ENCODE results near the gene MMEL1. TPM values are rescaled to one million over a fixed set of nuclear protein-coding genes. Genes with fewer than 3 reads are reported as not detected.
"Not testable (repeated sequence)": the region's sequence is repeated elsewhere in the genome, so short reads cannot be mapped to it uniquely, and the experiment has no call there.

The MMEL1 gene
- total RNA-seq (not detected in 2 replicates), polyA plus RNA-seq (not detected in 2 replicates)

- DNase-seq (ENCODE audit: low read depth in 1 of 2, low spot score in 1 of 2) = no peak
- Histone ChIP-seq H3K9me3 (ENCODE audit: low read depth) (no peaks in the 10 kb centered on the region), H3K4me3 (no peak within 1 kb of the TSS), H3K4me1 (ENCODE audit: low read depth) (no peaks in the 10 kb centered on the region), H3K27ac (no peak within 1 kb of the TSS), H3K27me3 (no peaks in the 10 kb centered on the region), H3K36me3 (no peaks in the 10 kb centered on the region)
- TF ChIP-seq CTCF (IDR thresholded peaks at IDR 0.05; ENCODE audit: low read depth, low read length) = no peak
Observed at GRCh38 chr1:2632561-2633361, at the start of gene MMEL1. Gene MMEL1, minus strand, starts transcription at chr1:2633016. Its CDS starts 3,532 bp downstream, at chr1:2629484.

GRCh38 chr1:2676726-2677125 lies 43.9 kb upstream of the MMEL1 start:
- H3K9me3 ChIP-seq (ENCODE audit: low read depth); H3K27me3 ChIP-seq; H3K36me3 ChIP-seq; H3K4me1 ChIP-seq (ENCODE audit: low read depth); H3K27ac ChIP-seq; H3K4me3 ChIP-seq; DNase-seq (ENCODE audit: low read depth in 1 of 2, low spot score in 1 of 2): not testable (repeated sequence)

- H3K4me1 ChIP-seq (ENCODE audit: low read depth); H3K4me3 ChIP-seq; H3K9me3 ChIP-seq (ENCODE audit: low read depth); H3K27ac ChIP-seq; H3K27me3 ChIP-seq; DNase-seq (ENCODE audit: low read depth in 1 of 2, low spot score in 1 of 2); H3K36me3 ChIP-seq: not testable (repeated sequence)
Observed at GRCh38 chr1:2671656-2672055, 38.8 kb upstream of the MMEL1 start.

GRCh38 chr1:2659806-2660205 lies 27.0 kb upstream of the MMEL1 start:
- H3K9me3 ChIP-seq (ENCODE audit: low read depth); H3K36me3 ChIP-seq; H3K27ac ChIP-seq; H3K27me3 ChIP-seq; DNase-seq (ENCODE audit: low read depth in 1 of 2, low spot score in 1 of 2); H3K4me1 ChIP-seq (ENCODE audit: low read depth); H3K4me3 ChIP-seq: not testable (repeated sequence)

GRCh38 chr1:2657909-2658308 lies 25.1 kb upstream of the MMEL1 start:
- H3K4me3 ChIP-seq; H3K27ac ChIP-seq; DNase-seq (ENCODE audit: low read depth in 1 of 2, low spot score in 1 of 2); H3K36me3 ChIP-seq; H3K4me1 ChIP-seq (ENCODE audit: low read depth); H3K27me3 ChIP-seq; H3K9me3 ChIP-seq (ENCODE audit: low read depth): not testable (repeated sequence)

- H3K4me1 ChIP-seq (ENCODE audit: low read depth); H3K27me3 ChIP-seq; DNase-seq (ENCODE audit: low read depth in 1 of 2, low spot score in 1 of 2); H3K27ac ChIP-seq; H3K36me3 ChIP-seq; H3K4me3 ChIP-seq: not testable (repeated sequence)
- peaks cover 12% of the 10 kb centered on the region for H3K9me3 ChIP-seq (ENCODE audit: low read depth)
Observed at GRCh38 chr1:2657124-2657523, 24.3 kb upstream of the MMEL1 start.

- not testable (repeated sequence) for DNase-seq (ENCODE audit: low read depth in 1 of 2, low spot score in 1 of 2); H3K4me3 ChIP-seq; H3K27ac ChIP-seq; H3K4me1 ChIP-seq (ENCODE audit: low read depth); H3K36me3 ChIP-seq; H3K27me3 ChIP-seq
- H3K9me3 ChIP-seq (ENCODE audit: low read depth) = peaks cover 12% of the 10 kb centered on the region
Observed at GRCh38 chr1:2655598-2656434, 23.0 kb upstream of the MMEL1 start.

GRCh38 chr1:2654443-2654948 lies 21.7 kb upstream of the MMEL1 start:
- H3K4me3 ChIP-seq; H3K27me3 ChIP-seq; H3K27ac ChIP-seq; H3K36me3 ChIP-seq; DNase-seq (ENCODE audit: low read depth in 1 of 2, low spot score in 1 of 2); H3K4me1 ChIP-seq (ENCODE audit: low read depth): not testable (repeated sequence)
- peaks cover 12% of the 10 kb centered on the region for H3K9me3 ChIP-seq (ENCODE audit: low read depth)

GRCh38 chr1:2653741-2654442 lies 21.1 kb upstream of the MMEL1 start:
- not testable (repeated sequence) for H3K4me1 ChIP-seq (ENCODE audit: low read depth); H3K27me3 ChIP-seq; H3K4me3 ChIP-seq; H3K27ac ChIP-seq; DNase-seq (ENCODE audit: low read depth in 1 of 2, low spot score in 1 of 2); H3K36me3 ChIP-seq
- peaks cover 12% of the 10 kb centered on the region for H3K9me3 ChIP-seq (ENCODE audit: low read depth)

- H3K27ac ChIP-seq; H3K27me3 ChIP-seq; H3K4me3 ChIP-seq; H3K4me1 ChIP-seq (ENCODE audit: low read depth); DNase-seq (ENCODE audit: low read depth in 1 of 2, low spot score in 1 of 2); H3K36me3 ChIP-seq: not testable (repeated sequence)
- H3K9me3 ChIP-seq (ENCODE audit: low read depth) = peaks cover 12% of the 10 kb centered on the region
Observed at GRCh38 chr1:2652926-2653571, 20.2 kb upstream of the MMEL1 start.

- H3K36me3 ChIP-seq; H3K27me3 ChIP-seq; H3K4me1 ChIP-seq (ENCODE audit: low read depth); DNase-seq (ENCODE audit: low read depth in 1 of 2, low spot score in 1 of 2); H3K4me3 ChIP-seq; H3K27ac ChIP-seq: not testable (repeated sequence)
- H3K9me3 ChIP-seq (ENCODE audit: low read depth) = peaks cover 12% of the 10 kb centered on the region
Observed at GRCh38 chr1:2652152-2652925, 19.5 kb upstream of the MMEL1 start.

Data from cardiac muscle cell (in vitro differentiated cells and primary cell).